Measurements from ENCODE around the gene STAB2.

The STAB2 gene

DNA sequence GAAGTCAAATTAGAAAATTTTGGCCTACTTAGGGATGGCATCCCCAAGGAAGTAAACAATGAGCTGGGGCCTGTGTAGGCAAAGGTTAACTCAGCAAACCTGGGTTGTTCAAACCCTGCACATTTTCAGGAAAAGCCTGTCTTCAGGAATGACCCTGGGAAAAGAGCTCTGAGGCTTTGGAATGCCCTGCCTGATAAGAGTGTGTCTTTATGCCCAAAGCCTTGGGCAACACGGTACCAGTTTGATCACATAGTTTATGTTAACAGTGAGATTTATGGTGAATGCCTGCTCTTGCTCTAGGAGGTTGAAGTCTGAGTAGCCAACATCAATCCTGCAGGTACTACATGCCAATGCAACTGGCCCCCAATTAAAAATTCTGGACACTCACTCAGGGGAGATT, 28.2 kb upstream of the STAB2 start:
- H3K4me1 ChIP-seq (ENCODE audit: control insufficient read depth, insufficient read depth, low read length), result no peaks in the 10 kb centered on the region
- no peak overlapping the region for H3K27ac ChIP-seq (ENCODE audit: low read depth, low read length)
- H3K36me3 ChIP-seq (ENCODE audit: control insufficient read depth, insufficient read depth, low read length), result no peaks in the 10 kb centered on the region
- H3K9ac ChIP-seq (ENCODE audit: low read length), result no peak overlapping the region
- H3K9me3 ChIP-seq (ENCODE audit: control insufficient read depth, insufficient read depth, low read depth, low read length), result peaks cover 13% of the 10 kb centered on the region; the same call in 1 of the 2 replicates
- H3K4me3 ChIP-seq (ENCODE audit: low read depth, low read length), result no peak overlapping the region
- H3K27me3 ChIP-seq (ENCODE audit: control insufficient read depth, insufficient read depth, low read length), result no peaks in the 10 kb centered on the region

DNA sequence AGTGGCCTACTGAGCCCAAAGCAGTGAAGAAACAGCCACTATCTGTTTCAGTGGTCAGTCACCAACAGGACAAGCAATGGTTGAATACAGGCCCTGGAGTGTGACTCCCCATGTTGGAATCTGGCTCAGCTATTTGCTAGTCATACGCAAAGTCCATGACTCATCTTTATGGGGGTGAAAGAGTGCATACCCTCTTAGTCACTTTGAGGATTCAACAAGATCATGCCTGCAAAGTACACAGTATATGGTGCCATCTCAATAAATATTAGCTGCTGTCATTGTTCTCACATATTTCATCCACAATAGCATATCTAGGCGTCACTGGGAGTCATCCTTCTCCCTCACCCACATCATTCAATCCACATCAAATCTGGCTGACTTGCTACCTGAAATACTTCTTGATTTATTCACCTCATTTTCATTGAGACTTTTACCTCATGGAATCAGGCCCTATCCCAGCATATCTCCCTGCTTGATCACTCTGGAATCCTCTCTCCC, 26.4 kb upstream of the STAB2 start:
- Histone ChIP-seq H3K27ac (ENCODE audit: low read depth, low read length) (no peak overlapping the region), H3K9me3 (ENCODE audit: control insufficient read depth, insufficient read depth, low read depth, low read length) (peaks cover 10% of the 10 kb centered on the region; the same call in 1 of the 2 replicates)

DNA sequence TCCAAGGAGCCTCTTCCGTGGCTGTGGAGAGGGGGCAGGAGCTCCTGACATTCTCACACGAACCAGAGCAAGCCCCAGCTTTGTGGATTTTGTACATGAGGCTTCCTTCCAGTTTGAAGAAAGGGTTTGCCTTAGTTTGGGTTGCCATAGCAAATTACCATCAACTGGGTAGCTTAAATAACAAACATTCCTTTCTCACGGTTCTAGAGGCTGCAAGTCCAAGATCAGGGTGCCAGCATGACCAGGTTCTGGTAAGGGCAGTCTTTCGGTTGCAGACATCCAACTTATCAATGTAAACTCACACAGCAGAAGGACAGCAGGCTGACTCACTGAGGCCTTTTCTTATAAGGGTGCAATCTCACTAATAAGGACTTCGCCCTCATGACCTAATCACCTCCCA, 25.9 kb upstream of the STAB2 start:
- H3K4me3 ChIP-seq (ENCODE audit: low read depth, low read length), result no peak overlapping the region
- no peaks in the 10 kb centered on the region for H3K27me3 ChIP-seq (ENCODE audit: control insufficient read depth, insufficient read depth, low read length)
- H3K36me3 ChIP-seq (ENCODE audit: control insufficient read depth, insufficient read depth, low read length), result no peaks in the 10 kb centered on the region
- H3K27ac ChIP-seq (ENCODE audit: low read depth, low read length), result no peak overlapping the region
- H3K9me3 ChIP-seq (ENCODE audit: control insufficient read depth, insufficient read depth, low read depth, low read length), result peaks cover 9% of the 10 kb centered on the region; the same call in 1 of the 2 replicates
- no peaks in the 10 kb centered on the region for H3K4me1 ChIP-seq (ENCODE audit: control insufficient read depth, insufficient read depth, low read length)
- no peak overlapping the region for H3K9ac ChIP-seq (ENCODE audit: low read length)

More for the DNA sequence above, 26.4 kb upstream of the STAB2 start:
- Histone ChIP-seq H3K27me3 (ENCODE audit: control insufficient read depth, insufficient read depth, low read length) (no peaks in the 10 kb centered on the region), H3K4me1 (ENCODE audit: control insufficient read depth, insufficient read depth, low read length) (no peaks in the 10 kb centered on the region), H3K4me3 (ENCODE audit: low read depth, low read length) (no peak overlapping the region), H3K36me3 (ENCODE audit: control insufficient read depth, insufficient read depth, low read length) (no peaks in the 10 kb centered on the region), H3K9ac (ENCODE audit: low read length) (no peak overlapping the region)

DNA sequence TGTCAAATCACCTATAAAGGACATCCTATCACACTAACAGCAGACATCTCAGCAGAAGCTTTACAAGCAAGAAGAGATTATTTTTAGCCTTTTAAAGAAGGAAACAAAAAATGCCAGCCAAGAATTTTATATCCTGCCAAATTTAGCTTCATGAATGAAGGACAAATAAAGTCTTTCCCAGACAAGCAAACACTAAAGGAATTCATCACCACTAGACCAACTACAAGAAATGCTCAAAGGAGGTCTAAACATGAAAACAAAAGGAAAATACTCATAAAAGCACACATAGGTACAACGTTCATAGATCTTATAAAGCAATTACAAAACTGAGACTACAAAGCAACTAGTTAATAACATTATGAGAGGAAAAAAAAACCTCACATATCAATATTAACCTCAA, 20.7 kb upstream of the STAB2 start:
- no peak overlapping the region for H3K4me3 ChIP-seq (ENCODE audit: low read depth, low read length)
- no peaks in the 10 kb centered on the region for H3K4me1 ChIP-seq (ENCODE audit: control insufficient read depth, insufficient read depth, low read length)
- H3K9ac ChIP-seq (ENCODE audit: low read length), result no peak overlapping the region
- H3K9me3 ChIP-seq (ENCODE audit: control insufficient read depth, insufficient read depth, low read depth, low read length), result peaks cover 14% of the 10 kb centered on the region; the same call in 1 of the 2 replicates
- H3K36me3 ChIP-seq (ENCODE audit: control insufficient read depth, insufficient read depth, low read length), result no peaks in the 10 kb centered on the region
- H3K27ac ChIP-seq (ENCODE audit: low read depth, low read length), result no peak overlapping the region
- H3K27me3 ChIP-seq (ENCODE audit: control insufficient read depth, insufficient read depth, low read length), result no peaks in the 10 kb centered on the region

DNA sequence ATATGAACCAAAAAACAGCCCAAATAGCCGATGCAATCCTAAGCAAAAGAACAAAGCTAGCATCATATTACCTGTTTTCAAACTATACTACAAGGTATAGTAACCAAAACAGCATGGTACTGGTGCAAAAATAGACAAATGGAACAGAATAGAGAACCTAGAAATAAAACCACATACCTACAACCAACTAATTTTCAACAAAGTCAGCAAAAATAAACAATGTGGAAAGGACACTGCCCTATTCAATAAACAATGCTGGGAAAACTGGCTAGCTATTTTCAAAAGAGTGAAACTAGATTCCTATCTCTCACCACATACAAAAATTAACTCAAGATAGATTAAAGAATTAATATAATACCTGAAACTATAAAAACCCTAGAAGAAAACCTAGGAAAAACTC, 17.8 kb upstream of the STAB2 start:
- H3K9me3 ChIP-seq (ENCODE audit: control insufficient read depth, insufficient read depth, low read depth, low read length), result peaks cover 8% of the 10 kb centered on the region; the same call in 1 of the 2 replicates
- H3K4me3 ChIP-seq (ENCODE audit: low read depth, low read length), result no peak overlapping the region
- H3K36me3 ChIP-seq (ENCODE audit: control insufficient read depth, insufficient read depth, low read length), result no peaks in the 10 kb centered on the region
- no peak overlapping the region for H3K27ac ChIP-seq (ENCODE audit: low read depth, low read length)
- no peaks in the 10 kb centered on the region for H3K4me1 ChIP-seq (ENCODE audit: control insufficient read depth, insufficient read depth, low read length)
- H3K9ac ChIP-seq (ENCODE audit: low read length), result no peak overlapping the region
- H3K27me3 ChIP-seq (ENCODE audit: control insufficient read depth, insufficient read depth, low read length), result no peaks in the 10 kb centered on the region

DNA sequence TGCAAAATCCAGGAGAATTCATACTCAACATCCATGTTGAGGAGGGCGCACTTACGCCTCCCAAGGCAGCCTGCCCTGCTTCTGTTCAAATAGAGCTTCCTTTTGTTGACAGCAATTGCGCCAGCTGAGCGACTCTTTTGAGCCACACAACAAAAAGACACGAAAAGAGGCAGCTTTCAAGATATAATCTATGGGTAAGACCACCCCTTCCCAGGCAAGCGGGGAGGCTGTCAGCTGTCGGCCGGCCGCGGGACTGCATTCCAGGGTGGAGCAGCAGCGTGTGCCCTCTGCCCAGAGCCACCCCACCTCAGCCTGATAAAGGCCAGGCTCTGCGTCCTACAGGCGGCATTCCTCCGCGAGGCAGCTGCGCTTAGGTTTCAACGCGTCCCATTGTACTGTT, 15.8 kb upstream of the STAB2 start:
- H3K36me3 ChIP-seq (ENCODE audit: control insufficient read depth, insufficient read depth, low read length), result no peaks in the 10 kb centered on the region
- H3K27ac ChIP-seq (ENCODE audit: low read depth, low read length), result no peak overlapping the region
- H3K27me3 ChIP-seq (ENCODE audit: control insufficient read depth, insufficient read depth, low read length), result no peaks in the 10 kb centered on the region
- peaks cover 8% of the 10 kb centered on the region; the same call in 1 of the 2 replicates for H3K4me1 ChIP-seq (ENCODE audit: control insufficient read depth, insufficient read depth, low read length)
- H3K9ac ChIP-seq (ENCODE audit: low read length), result no peak overlapping the region
- peaks cover 3% of the 10 kb centered on the region; the same call in 1 of the 2 replicates for H3K9me3 ChIP-seq (ENCODE audit: control insufficient read depth, insufficient read depth, low read depth, low read length)
- peak overlapping the region; percentile 35 for H3K4me3 ChIP-seq (ENCODE audit: low read depth, low read length)

DNA sequence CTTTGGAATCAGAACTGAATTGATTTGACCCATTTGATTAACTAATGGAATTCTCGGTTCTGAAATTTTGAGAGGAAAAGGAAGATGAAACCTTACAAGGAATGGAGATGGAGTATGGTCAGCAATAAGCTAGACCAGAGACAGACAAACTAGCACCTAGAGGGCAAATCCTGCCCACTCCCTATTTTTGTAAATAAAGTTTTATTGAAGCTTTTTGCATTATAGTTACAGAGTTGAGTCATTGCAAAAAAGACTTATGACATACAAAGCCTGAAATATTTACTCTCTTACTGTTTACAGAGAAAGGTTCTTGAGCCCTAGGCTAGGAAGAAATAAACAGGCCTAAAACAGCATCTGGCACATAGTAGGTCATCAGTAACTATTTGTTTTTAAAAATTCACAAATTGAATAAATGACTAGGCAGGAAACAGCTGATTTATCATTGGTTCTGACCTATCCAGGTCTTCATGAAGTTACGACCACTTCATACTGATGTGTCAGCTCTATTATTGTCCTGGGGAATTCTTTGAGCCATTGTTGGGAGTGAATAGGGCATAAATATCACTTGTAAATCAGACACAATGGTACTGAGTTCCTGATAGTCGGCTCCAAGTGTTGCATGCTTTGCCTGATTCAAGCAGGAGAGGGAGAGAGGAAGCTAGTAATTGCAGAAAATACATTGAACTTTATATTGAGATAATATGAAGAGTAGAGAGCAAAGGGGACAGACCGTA, 14.6 kb upstream of the STAB2 start:
- H3K9me3 ChIP-seq (ENCODE audit: control insufficient read depth, insufficient read depth, low read depth, low read length), result no peaks in the 10 kb centered on the region
- H3K27me3 ChIP-seq (ENCODE audit: control insufficient read depth, insufficient read depth, low read length), result no peaks in the 10 kb centered on the region
- no peak overlapping the region for H3K4me3 ChIP-seq (ENCODE audit: low read depth, low read length)
- H3K4me1 ChIP-seq (ENCODE audit: control insufficient read depth, insufficient read depth, low read length), result peaks cover 8% of the 10 kb centered on the region; the same call in 1 of the 2 replicates
- H3K27ac ChIP-seq (ENCODE audit: low read depth, low read length), result no peak overlapping the region
- no peak overlapping the region for H3K9ac ChIP-seq (ENCODE audit: low read length)
- no peaks in the 10 kb centered on the region for H3K36me3 ChIP-seq (ENCODE audit: control insufficient read depth, insufficient read depth, low read length)

DNA sequence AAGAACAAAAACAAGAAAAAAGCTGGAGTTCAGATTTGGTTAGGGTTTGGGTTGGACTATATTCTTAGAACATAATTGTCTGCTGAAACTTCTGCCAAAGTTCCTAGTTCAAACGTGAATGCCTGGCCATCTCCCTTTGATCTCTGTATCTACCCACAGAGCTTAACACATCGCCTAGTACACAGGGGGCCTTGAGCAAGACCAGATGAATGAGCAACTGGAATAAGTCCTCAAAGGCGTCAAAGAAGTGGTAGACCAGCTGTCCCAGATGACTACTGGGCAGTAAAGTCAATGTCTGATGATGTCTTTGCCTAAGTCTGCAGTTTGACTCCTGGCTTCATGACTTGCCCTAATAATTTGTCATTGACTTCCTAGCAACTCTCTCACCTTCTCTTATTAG, 13.9 kb upstream of the STAB2 start:
- Histone ChIP-seq H3K27me3 (ENCODE audit: control insufficient read depth, insufficient read depth, low read length) (no peaks in the 10 kb centered on the region), H3K27ac (ENCODE audit: low read depth, low read length) (no peak overlapping the region), H3K4me1 (ENCODE audit: control insufficient read depth, insufficient read depth, low read length) (peaks cover 8% of the 10 kb centered on the region; the same call in 1 of the 2 replicates), H3K9me3 (ENCODE audit: control insufficient read depth, insufficient read depth, low read depth, low read length) (no peaks in the 10 kb centered on the region), H3K9ac (ENCODE audit: low read length) (no peak overlapping the region), H3K36me3 (ENCODE audit: control insufficient read depth, insufficient read depth, low read length) (no peaks in the 10 kb centered on the region), H3K4me3 (ENCODE audit: low read depth, low read length) (no peak overlapping the region)

DNA sequence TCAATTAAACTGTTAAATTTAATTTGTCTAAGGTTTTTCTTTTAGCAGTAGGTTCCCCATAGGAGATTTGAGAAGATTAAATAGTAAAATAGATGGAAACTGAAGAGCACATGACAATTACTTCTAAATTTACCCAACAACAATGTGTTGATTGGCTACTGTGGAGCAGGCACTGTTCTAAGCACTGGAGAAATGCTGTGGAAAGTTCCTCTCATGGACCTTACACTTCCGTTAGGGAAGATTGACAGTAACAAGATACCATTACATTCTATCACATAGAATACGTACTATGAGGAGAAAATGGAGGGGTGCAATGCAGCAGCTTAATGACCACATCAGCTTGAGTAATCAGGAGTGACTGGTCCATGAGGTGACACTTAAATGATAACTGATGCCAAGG, 8.1 kb upstream of the STAB2 start:
- no peak overlapping the region for H3K9ac ChIP-seq (ENCODE audit: low read length)
- H3K9me3 ChIP-seq (ENCODE audit: control insufficient read depth, insufficient read depth, low read depth, low read length), result no peaks in the 10 kb centered on the region
- H3K36me3 ChIP-seq (ENCODE audit: control insufficient read depth, insufficient read depth, low read length), result no peaks in the 10 kb centered on the region
- no peak overlapping the region for H3K4me3 ChIP-seq (ENCODE audit: low read depth, low read length)
- H3K27me3 ChIP-seq (ENCODE audit: control insufficient read depth, insufficient read depth, low read length), result no peaks in the 10 kb centered on the region; the same call in 1 of the 2 replicates
- peaks cover 8% of the 10 kb centered on the region; the same call in 1 of the 2 replicates for H3K4me1 ChIP-seq (ENCODE audit: control insufficient read depth, insufficient read depth, low read length)
- no peak overlapping the region for H3K27ac ChIP-seq (ENCODE audit: low read depth, low read length)

DNA sequence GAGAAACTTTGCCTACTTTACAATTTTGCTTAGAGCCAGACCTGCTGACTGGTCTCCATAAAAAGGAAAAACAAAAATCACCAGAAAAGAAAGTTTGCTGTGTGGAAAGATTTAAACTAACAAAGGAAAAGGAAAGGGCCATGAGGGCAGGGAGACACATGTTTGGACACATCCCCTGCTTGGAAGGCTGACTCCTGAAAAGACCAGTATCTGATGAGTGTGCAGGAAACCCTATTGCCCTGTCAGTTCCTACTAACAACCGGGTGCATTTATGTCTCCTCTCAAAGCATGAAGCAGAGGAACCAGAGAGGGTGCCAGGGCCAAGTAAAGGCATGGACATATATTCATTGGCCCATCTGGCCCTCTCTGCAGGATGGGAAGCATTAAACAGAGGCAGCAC, 7.0 kb upstream of the STAB2 start:
- H3K4me3 ChIP-seq (ENCODE audit: low read depth, low read length), result no peak overlapping the region
- H3K9me3 ChIP-seq (ENCODE audit: control insufficient read depth, insufficient read depth, low read depth, low read length), result no peaks in the 10 kb centered on the region
- no peak overlapping the region for H3K27ac ChIP-seq (ENCODE audit: low read depth, low read length)
- H3K36me3 ChIP-seq (ENCODE audit: control insufficient read depth, insufficient read depth, low read length), result no peaks in the 10 kb centered on the region
- peaks cover 1% of the 10 kb centered on the region; the same call in 1 of the 2 replicates for H3K4me1 ChIP-seq (ENCODE audit: control insufficient read depth, insufficient read depth, low read length)
- H3K27me3 ChIP-seq (ENCODE audit: control insufficient read depth, insufficient read depth, low read length), result no peaks in the 10 kb centered on the region; the same call in 1 of the 2 replicates
- no peak overlapping the region for H3K9ac ChIP-seq (ENCODE audit: low read length)

DNA sequence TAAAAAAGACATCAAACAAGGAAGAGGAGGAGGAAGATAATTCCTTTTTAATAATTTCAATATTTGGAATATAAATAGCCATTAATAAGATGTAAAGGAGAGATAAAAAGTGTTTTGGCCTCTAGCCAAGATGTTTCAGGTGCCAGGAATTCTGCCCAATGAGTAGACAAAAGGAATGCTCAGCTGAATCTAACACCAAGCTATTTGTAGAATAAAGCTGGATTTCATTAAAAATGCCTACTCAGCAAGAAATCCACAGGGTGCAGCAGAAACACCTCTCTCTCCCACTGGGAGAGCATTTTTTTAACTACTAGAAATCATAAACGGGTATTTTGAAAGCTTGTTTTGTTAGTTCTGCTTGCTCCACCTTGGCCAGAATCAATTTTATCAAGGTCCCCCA, 4.1 kb upstream of the STAB2 start:
- Histone ChIP-seq H3K4me3 (ENCODE audit: low read depth, low read length) (no peak overlapping the region), H3K9ac (ENCODE audit: low read length) (no peak overlapping the region), H3K36me3 (ENCODE audit: control insufficient read depth, insufficient read depth, low read length) (no peaks in the 10 kb centered on the region), H3K27me3 (ENCODE audit: control insufficient read depth, insufficient read depth, low read length) (no peaks in the 10 kb centered on the region; the same call in 1 of the 2 replicates), H3K4me1 (ENCODE audit: control insufficient read depth, insufficient read depth, low read length) (no peaks in the 10 kb centered on the region), H3K9me3 (ENCODE audit: control insufficient read depth, insufficient read depth, low read depth, low read length) (no peaks in the 10 kb centered on the region), H3K27ac (ENCODE audit: low read depth, low read length) (no peak overlapping the region)

Measured in HUES6 (cell line).